ENCODE results near the gene CFAP20DC.

The CFAP20DC gene

DNA sequence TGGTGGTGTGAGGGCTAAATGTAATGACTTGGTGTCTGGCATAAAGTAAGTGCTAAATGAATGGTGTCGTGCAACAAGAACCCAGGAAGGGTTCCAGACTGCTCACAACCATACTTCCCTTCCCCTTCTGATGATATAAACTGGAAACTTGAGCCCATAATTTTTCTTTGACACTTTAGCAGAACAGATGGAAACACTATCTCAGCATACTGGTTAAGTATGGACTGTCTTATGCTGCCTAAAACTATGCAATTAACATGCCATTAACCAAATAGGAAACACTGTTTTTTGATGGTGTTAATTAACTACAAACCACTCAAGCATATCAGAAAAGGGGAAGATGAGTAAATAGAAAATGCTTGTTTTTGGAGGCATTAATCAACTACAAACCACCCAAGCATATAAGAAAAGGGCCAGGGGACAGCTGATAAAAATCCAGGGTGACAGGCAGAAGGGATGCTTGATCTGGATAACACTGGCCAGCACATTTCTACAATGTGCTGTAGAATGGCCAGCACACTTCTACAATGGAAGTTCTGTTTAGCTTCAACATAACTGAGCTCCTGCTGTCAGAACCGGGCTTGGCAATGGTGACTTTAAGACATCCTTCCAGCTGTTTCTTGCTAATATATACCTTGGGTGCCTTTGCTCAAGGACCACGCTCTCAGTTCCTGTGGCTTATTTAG lies 297.8 kb downstream of the CFAP20DC start:
- no peak overlapping the region for H2BK120ac ChIP-seq (ENCODE audit: low read depth, low read length)
- H2BK15ac ChIP-seq (ENCODE audit: low read length), result no peak overlapping the region
- no peak overlapping the region for H4K8ac ChIP-seq (ENCODE audit: low read depth, low read length)
- no peak overlapping the region for H3K23ac ChIP-seq (ENCODE audit: low read depth, low read length, poor library complexity)
- no peak for DNase-seq (ENCODE audit: low spot score)
- no peaks in the 10 kb centered on the region for H3K36me3 ChIP-seq (replicated peaks in 1 of 2; ENCODE audit: control insufficient read depth in 2 of 2, insufficient read depth in 2 of 2, low read length in 2 of 2)
- no peak overlapping the region for H3K4me3 ChIP-seq (ENCODE audit: low read length in 2 of 2)
- H3K4me1 ChIP-seq (ENCODE audit: control insufficient read depth in 2 of 2, insufficient read depth in 1 of 2, low read depth in 1 of 2, low read length in 2 of 2), result no peaks in the 10 kb centered on the region
- no peak overlapping the region for H3K4me2 ChIP-seq (ENCODE audit: insufficient read depth, low read length, poor library complexity, severe bottlenecking)
- no peak overlapping the region for H3K14ac ChIP-seq (ENCODE audit: low read length)
- H3K27me3 ChIP-seq (ENCODE audit: control insufficient read depth in 3 of 3, insufficient read depth in 3 of 3, low read depth in 1 of 3, low read length in 3 of 3), result no peaks in the 10 kb centered on the region
- H2AK5ac ChIP-seq (ENCODE audit: low read depth, low read length), result no peak overlapping the region
- no peak overlapping the region for H3K18ac ChIP-seq (ENCODE audit: low read length)
- no peaks in the 10 kb centered on the region for H3K79me1 ChIP-seq (ENCODE audit: low read depth, low read length)
- no peak overlapping the region for H3K4ac ChIP-seq (ENCODE audit: low read length)
- H2BK12ac ChIP-seq (ENCODE audit: low read length), result no peak overlapping the region
- H3K9ac ChIP-seq (ENCODE audit: low read depth, low read length, poor library complexity), result no peak overlapping the region
- no peak overlapping the region for H2BK5ac ChIP-seq (ENCODE audit: low read length)
- WGBS, 2 donors (ENCODE audit: extremely low coverage in 2 of 2, insufficient read length in 2 of 2, insufficient replicate concordance in 1 of 2), result no CpG with 5 or more reads among the region's 3 CpGs
- no peak overlapping the region for H4K91ac ChIP-seq (ENCODE audit: low read depth, low read length, poor library complexity)
- no peaks in the 10 kb centered on the region for H3K9me3 ChIP-seq (replicated peaks in 1 of 2; ENCODE audit: control insufficient read depth in 2 of 2, insufficient read depth in 1 of 2, low read depth in 1 of 2, low read length in 2 of 2)
- no peak overlapping the region for H2AFZ ChIP-seq (ENCODE audit: low read length)
- no peak overlapping the region for H3K27ac ChIP-seq (replicated peaks; ENCODE audit: low read length)

- H3K9ac ChIP-seq (ENCODE audit: low read depth, low read length, poor library complexity), result no peak overlapping the region
- no peak overlapping the region for H2BK5ac ChIP-seq (ENCODE audit: low read length)
- H2AK5ac ChIP-seq (ENCODE audit: low read depth, low read length), result no peak overlapping the region
- no peak for DNase-seq (ENCODE audit: low spot score)
- no peak overlapping the region for H3K4me2 ChIP-seq (ENCODE audit: insufficient read depth, low read length, poor library complexity, severe bottlenecking)
- H2AFZ ChIP-seq (ENCODE audit: low read length), result no peak overlapping the region
- no peak overlapping the region for H2BK120ac ChIP-seq (ENCODE audit: low read depth, low read length)
- H3K79me1 ChIP-seq (ENCODE audit: low read depth, low read length), result no peaks in the 10 kb centered on the region
- H2BK12ac ChIP-seq (ENCODE audit: low read length), result no peak overlapping the region
- H4K8ac ChIP-seq (ENCODE audit: low read depth, low read length), result no peak overlapping the region
- no peak overlapping the region for H3K18ac ChIP-seq (ENCODE audit: low read length)
- H3K14ac ChIP-seq (ENCODE audit: low read length), result no peak overlapping the region
- no peak overlapping the region for H3K4ac ChIP-seq (ENCODE audit: low read length)
- no CpG with 5 or more reads among the region's 4 CpGs for WGBS, 2 donors (ENCODE audit: extremely low coverage in 2 of 2, insufficient read length in 2 of 2, insufficient replicate concordance in 1 of 2)
- no peaks in the 10 kb centered on the region for H3K4me1 ChIP-seq (ENCODE audit: control insufficient read depth in 2 of 2, insufficient read depth in 1 of 2, low read depth in 1 of 2, low read length in 2 of 2)
- no peaks in the 10 kb centered on the region for H3K27me3 ChIP-seq (ENCODE audit: control insufficient read depth in 3 of 3, insufficient read depth in 3 of 3, low read depth in 1 of 3, low read length in 3 of 3)
- H4K91ac ChIP-seq (ENCODE audit: low read depth, low read length, poor library complexity), result no peak overlapping the region
- H3K36me3 ChIP-seq (replicated peaks in 1 of 2; ENCODE audit: control insufficient read depth in 2 of 2, insufficient read depth in 2 of 2, low read length in 2 of 2), result no peaks in the 10 kb centered on the region
- no peak overlapping the region for H2BK15ac ChIP-seq (ENCODE audit: low read length)
- H3K4me3 ChIP-seq (ENCODE audit: low read length in 2 of 2), result no peak overlapping the region
- H3K23ac ChIP-seq (ENCODE audit: low read depth, low read length, poor library complexity), result no peak overlapping the region
- no peaks in the 10 kb centered on the region for H3K9me3 ChIP-seq (replicated peaks in 1 of 2; ENCODE audit: control insufficient read depth in 2 of 2, insufficient read depth in 1 of 2, low read depth in 1 of 2, low read length in 2 of 2)
- no peak overlapping the region for H3K27ac ChIP-seq (replicated peaks; ENCODE audit: low read length)
These were observed 298.6 kb downstream of the CFAP20DC start for GRCh38 chr3:58751235-58751634.

GRCh38 chr3:58749948-58750347 lies 299.9 kb downstream of the CFAP20DC start:
- H3K36me3 ChIP-seq (replicated peaks in 1 of 2; ENCODE audit: control insufficient read depth in 2 of 2, insufficient read depth in 2 of 2, low read length in 2 of 2), result no peaks in the 10 kb centered on the region
- H2AK5ac ChIP-seq (ENCODE audit: low read depth, low read length), result no peak overlapping the region
- no peaks in the 10 kb centered on the region for H3K4me1 ChIP-seq (ENCODE audit: control insufficient read depth in 2 of 2, insufficient read depth in 1 of 2, low read depth in 1 of 2, low read length in 2 of 2)
- H2BK15ac ChIP-seq (ENCODE audit: low read length), result no peak overlapping the region
- no peak overlapping the region for H2BK5ac ChIP-seq (ENCODE audit: low read length)
- no peak overlapping the region for H4K8ac ChIP-seq (ENCODE audit: low read depth, low read length)
- no peak overlapping the region for H3K23ac ChIP-seq (ENCODE audit: low read depth, low read length, poor library complexity)
- H3K4me2 ChIP-seq (ENCODE audit: insufficient read depth, low read length, poor library complexity, severe bottlenecking), result no peak overlapping the region
- DNase-seq (ENCODE audit: low spot score), result no peak
- H2BK120ac ChIP-seq (ENCODE audit: low read depth, low read length), result no peak overlapping the region
- no peak overlapping the region for H3K18ac ChIP-seq (ENCODE audit: low read length)
- H2BK12ac ChIP-seq (ENCODE audit: low read length), result no peak overlapping the region
- no peak overlapping the region for H3K27ac ChIP-seq (replicated peaks; ENCODE audit: low read length)
- WGBS, 2 donors (ENCODE audit: extremely low coverage in 2 of 2, insufficient read length in 2 of 2, insufficient replicate concordance in 1 of 2), result no CpG with 5 or more reads among the region's 3 CpGs
- H3K9me3 ChIP-seq (replicated peaks in 1 of 2; ENCODE audit: control insufficient read depth in 2 of 2, insufficient read depth in 1 of 2, low read depth in 1 of 2, low read length in 2 of 2), result no peaks in the 10 kb centered on the region
- H3K4me3 ChIP-seq (ENCODE audit: low read length in 2 of 2), result no peak overlapping the region
- H3K4ac ChIP-seq (ENCODE audit: low read length), result no peak overlapping the region
- no peak overlapping the region for H4K91ac ChIP-seq (ENCODE audit: low read depth, low read length, poor library complexity)
- H3K14ac ChIP-seq (ENCODE audit: low read length), result no peak overlapping the region
- H3K79me1 ChIP-seq (ENCODE audit: low read depth, low read length), result no peaks in the 10 kb centered on the region
- H3K9ac ChIP-seq (ENCODE audit: low read depth, low read length, poor library complexity), result no peak overlapping the region
- no peak overlapping the region for H2AFZ ChIP-seq (ENCODE audit: low read length)
- no peaks in the 10 kb centered on the region for H3K27me3 ChIP-seq (ENCODE audit: control insufficient read depth in 3 of 3, insufficient read depth in 3 of 3, low read depth in 1 of 3, low read length in 3 of 3)

GRCh38 chr3:58748024-58748423 lies 301.8 kb downstream of the CFAP20DC start:
- Histone ChIP-seq H3K27me3 (ENCODE audit: control insufficient read depth in 3 of 3, insufficient read depth in 3 of 3, low read depth in 1 of 3, low read length in 3 of 3) (no peaks in the 10 kb centered on the region), H2BK5ac (ENCODE audit: low read length) (no peak overlapping the region), H3K79me1 (ENCODE audit: low read depth, low read length) (no peaks in the 10 kb centered on the region), H3K4me3 (ENCODE audit: low read length in 2 of 2) (no peak overlapping the region), H2BK120ac (ENCODE audit: low read depth, low read length) (no peak overlapping the region), H3K4ac (ENCODE audit: low read length) (no peak overlapping the region), H3K27ac (replicated peaks; ENCODE audit: low read length) (no peak overlapping the region), H3K23ac (ENCODE audit: low read depth, low read length, poor library complexity) (no peak overlapping the region), H3K14ac (ENCODE audit: low read length) (no peak overlapping the region), H3K4me2 (ENCODE audit: insufficient read depth, low read length, poor library complexity, severe bottlenecking) (no peak overlapping the region), H2BK15ac (ENCODE audit: low read length) (no peak overlapping the region), H2BK12ac (ENCODE audit: low read length) (no peak overlapping the region), H3K36me3 (replicated peaks in 1 of 2; ENCODE audit: control insufficient read depth in 2 of 2, insufficient read depth in 2 of 2, low read length in 2 of 2) (no peaks in the 10 kb centered on the region), H3K9ac (ENCODE audit: low read depth, low read length, poor library complexity) (no peak overlapping the region), H2AK5ac (ENCODE audit: low read depth, low read length) (no peak overlapping the region), H4K8ac (ENCODE audit: low read depth, low read length) (no peak overlapping the region), H3K4me1 (ENCODE audit: control insufficient read depth in 2 of 2, insufficient read depth in 1 of 2, low read depth in 1 of 2, low read length in 2 of 2) (no peaks in the 10 kb centered on the region), H3K18ac (ENCODE audit: low read length) (no peak overlapping the region), H3K9me3 (replicated peaks in 1 of 2; ENCODE audit: control insufficient read depth in 2 of 2, insufficient read depth in 1 of 2, low read depth in 1 of 2, low read length in 2 of 2) (no peaks in the 10 kb centered on the region), H4K91ac (ENCODE audit: low read depth, low read length, poor library complexity) (no peak overlapping the region), H2AFZ (ENCODE audit: low read length) (no peak overlapping the region)
- no peak for DNase-seq (ENCODE audit: low spot score)
- WGBS, 2 donors (ENCODE audit: extremely low coverage in 2 of 2, insufficient read length in 2 of 2, insufficient replicate concordance in 1 of 2), result no CpG with 5 or more reads among the region's 4 CpGs

Measured in neuronal stem cell (in vitro differentiated cells).